Fibroblast of villous mesenchyme (primary cell): ENCODE data around the gene EIF6. TPM values are rescaled to one million over a fixed set of nuclear protein-coding genes. Genes with fewer than 3 reads are reported as not detected.

ENCODE experiments used
- DNase-seq: peaks from one replicate; pipeline ENCODE4 v3.0.0-alpha.2; 2010; ENCODE audit warnings: low read depth
- H3K4me3 ChIP-seq: 2 replicates; pipeline ENCODE4 v1.5.1; 2011; ENCODE audit warnings: low read depth, mild to moderate bottlenecking, low read length
- total RNA-seq: library from RNA; depleted of rRNA; stranded (reverse); fragments of >200 nt; gene quantifications from 2 replicates; pipeline ENCODE4 v1.2.3, GENCODE V29; 2012
- TF ChIP-seq, protein P1 (sequence below): IDR thresholded peaks from 2 replicates; pipeline ENCODE4 v1.5.1; 2012; ENCODE audit warnings: low read depth, mild to moderate bottlenecking, low read length; ENCODE audit not compliant: insufficient read depth

EIF6 gene
- total RNA-seq, 1 donor = 107 TPM

GRCh38 chr20:35290186-35290886 lies 5.8 kb upstream of the EIF6 start:
- TF ChIP-seq, protein P1, sequence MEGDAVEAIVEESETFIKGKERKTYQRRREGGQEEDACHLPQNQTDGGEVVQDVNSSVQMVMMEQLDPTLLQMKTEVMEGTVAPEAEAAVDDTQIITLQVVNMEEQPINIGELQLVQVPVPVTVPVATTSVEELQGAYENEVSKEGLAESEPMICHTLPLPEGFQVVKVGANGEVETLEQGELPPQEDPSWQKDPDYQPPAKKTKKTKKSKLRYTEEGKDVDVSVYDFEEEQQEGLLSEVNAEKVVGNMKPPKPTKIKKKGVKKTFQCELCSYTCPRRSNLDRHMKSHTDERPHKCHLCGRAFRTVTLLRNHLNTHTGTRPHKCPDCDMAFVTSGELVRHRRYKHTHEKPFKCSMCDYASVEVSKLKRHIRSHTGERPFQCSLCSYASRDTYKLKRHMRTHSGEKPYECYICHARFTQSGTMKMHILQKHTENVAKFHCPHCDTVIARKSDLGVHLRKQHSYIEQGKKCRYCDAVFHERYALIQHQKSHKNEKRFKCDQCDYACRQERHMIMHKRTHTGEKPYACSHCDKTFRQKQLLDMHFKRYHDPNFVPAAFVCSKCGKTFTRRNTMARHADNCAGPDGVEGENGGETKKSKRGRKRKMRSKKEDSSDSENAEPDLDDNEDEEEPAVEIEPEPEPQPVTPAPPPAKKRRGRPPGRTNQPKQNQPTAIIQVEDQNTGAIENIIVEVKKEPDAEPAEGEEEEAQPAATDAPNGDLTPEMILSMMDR = no peak
- no peak for DNase-seq
- H3K4me3 ChIP-seq = no peak overlapping the region

DNA sequence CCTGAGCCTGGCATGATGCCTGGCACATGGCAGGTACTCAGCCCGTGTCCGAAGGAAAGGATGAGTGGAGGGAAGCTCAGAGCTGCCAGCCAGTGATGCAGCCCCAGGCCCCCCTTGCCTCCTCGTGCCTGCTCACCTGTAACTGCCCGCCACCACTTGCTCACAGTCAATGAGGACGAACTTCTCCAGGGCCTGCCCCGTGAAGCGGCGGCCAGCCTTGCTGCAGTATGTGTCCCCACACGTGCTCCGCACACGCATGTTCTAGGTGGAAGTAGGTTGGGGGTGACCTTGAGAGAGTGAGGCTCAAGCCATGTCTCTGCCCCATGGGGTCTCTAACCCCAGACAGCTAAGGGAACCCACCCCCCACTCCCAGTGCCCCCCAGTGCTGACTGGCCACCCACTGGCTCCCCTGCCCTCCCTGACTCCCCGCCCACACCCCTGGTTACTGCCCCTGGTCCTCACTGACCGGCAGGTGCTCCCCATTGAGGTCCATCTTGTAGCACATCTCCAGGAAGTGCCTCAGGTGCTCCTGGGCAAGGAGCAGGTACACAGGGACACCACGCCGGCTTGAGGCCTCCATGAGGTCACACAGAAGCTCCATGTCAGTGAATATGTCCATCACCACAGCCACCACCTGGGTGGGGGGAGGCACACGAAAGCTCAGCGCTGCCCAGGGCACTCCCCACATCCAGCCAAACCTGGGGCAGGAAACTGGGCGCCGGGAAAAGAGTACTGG lies 3.9 kb upstream of the EIF6 start:
- H3K4me3 ChIP-seq = no peak overlapping the region
- TF ChIP-seq, protein P1 = no peak
- DNase-seq = no peak

GRCh38 chr20:35287509-35288324 lies 3.1 kb upstream of the EIF6 start:
- DNase-seq = no peak
- no peak overlapping the region for H3K4me3 ChIP-seq
- TF ChIP-seq, protein P1 = no peak

- H3K4me3 ChIP-seq = no peak overlapping the region
- DNase-seq = no peak
- TF ChIP-seq, protein P1 = no peak
Measured at GRCh38 chr20:35286899-35287508, 2.4 kb upstream of the EIF6 start.

DNA sequence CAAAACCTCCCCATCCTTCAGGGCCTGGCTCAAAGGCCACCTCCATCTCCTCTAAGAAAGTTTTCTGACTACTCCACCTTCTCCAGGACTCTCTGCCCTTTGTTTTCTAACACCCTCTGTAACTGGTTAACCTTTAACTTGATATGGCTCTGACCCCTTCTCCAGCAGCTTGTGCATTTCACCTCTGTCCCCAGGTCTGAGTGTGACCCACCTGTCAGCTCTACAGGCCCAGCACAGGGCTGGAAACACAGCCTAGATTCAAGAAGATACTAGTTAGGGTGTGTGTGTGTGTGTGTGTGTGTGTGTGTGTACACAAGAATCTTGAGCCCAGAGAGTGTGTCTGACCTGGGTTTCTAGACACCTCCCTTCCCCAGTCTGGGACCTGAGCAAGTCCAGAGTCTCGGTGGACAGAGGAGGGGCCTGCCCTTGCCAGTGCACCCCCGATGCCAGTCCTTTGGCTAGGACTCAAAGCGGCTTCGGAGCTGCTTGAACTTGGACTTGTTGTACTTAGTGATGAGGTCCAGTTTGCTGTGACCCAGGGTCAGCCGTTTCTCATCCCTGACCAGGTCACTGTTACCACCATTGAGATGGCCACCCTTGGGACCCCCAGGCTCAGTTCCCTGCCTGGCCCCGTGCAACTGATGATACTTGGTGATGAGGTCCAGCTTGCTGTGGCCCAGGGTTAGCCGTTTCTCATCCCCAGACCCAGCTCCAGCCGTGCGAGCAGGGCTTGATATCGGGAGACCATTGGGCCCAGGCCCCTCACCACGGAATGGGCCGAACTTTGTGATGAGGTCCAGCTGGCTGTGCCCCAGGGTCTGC lies 1.7 kb upstream of the EIF6 start:
- TF ChIP-seq, protein P1 = no peak
- no peak for DNase-seq
- no peak overlapping the region for H3K4me3 ChIP-seq

DNA sequence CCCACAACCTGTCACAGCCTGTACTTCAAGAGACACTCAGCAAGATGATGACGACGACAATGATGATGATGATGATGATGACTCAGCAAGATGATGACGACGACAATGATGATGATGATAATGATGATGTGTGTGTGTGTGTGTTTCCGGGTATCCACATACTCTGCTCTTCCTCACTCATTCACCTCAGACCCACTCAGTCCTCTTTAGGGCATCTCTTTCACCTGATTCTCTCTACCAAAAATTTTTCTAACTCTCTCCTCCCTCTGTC lies 1.2 kb upstream of the EIF6 start:
- no peak overlapping the region for H3K4me3 ChIP-seq
- TF ChIP-seq, protein P1 = no peak
- no peak for DNase-seq
